Measurements from ENCODE around the gene PLCXD1.

GRCh38 chrX:257681-258289 is 23.4 kb upstream of the PLCXD1 start:
- TF ChIP-seq CTCF (conservative IDR thresholded peaks at IDR 0.05; ENCODE audit: low read depth, low read length) (no peak), EZH2 (IDR thresholded peaks at IDR 0.05; ENCODE audit: borderline replicate concordance, low read depth, low read length, poor library complexity, severe bottlenecking) (no peak)
